Neural progenitor cell (in vitro differentiated cells): ENCODE results near the gene CYLD. TPM values are rescaled to one million over a fixed set of nuclear protein-coding genes. Genes with fewer than 3 reads are reported as not detected.

ENCODE experiments used
- DNase-seq: peaks from one replicate; pipeline ENCODE4 v3.0.0-alpha.2; 2016; ENCODE audit warnings: low spot score
- H2AFZ ChIP-seq: fragments of 200-600 bp; sonication (generic); replicated peaks from 2 replicates; pipeline ENCODE4 v1.6.1; 2016; ENCODE audit warnings: antibody characterized with exemption
- H3F3A ChIP-seq: fragments of 200-600 bp; sonication (generic); 2 replicates; pipeline ENCODE4 v1.6.1; 2016; ENCODE audit warnings: antibody characterized with exemption, low read depth
- H3K27ac ChIP-seq: fragments of 200-600 bp; sonication (generic); 2 replicates; pipeline ENCODE4 v1.5.1; 2016; ENCODE audit warnings: mild to moderate bottlenecking
- H3K27me3 ChIP-seq: fragments of 200-600 bp; sonication (generic); 2 replicates; pipeline ENCODE4 v1.6.1; 2016; ENCODE audit warnings: mild to moderate bottlenecking, moderate library complexity
- H3K36me3 ChIP-seq: fragments of 200-600 bp; sonication (generic); 2 replicates; pipeline ENCODE4 v1.5.1; 2016
- H3K4me1 ChIP-seq: fragments of 200-600 bp; sonication (generic); 2 replicates; pipeline ENCODE4 v1.6.1; 2016; ENCODE audit warnings: mixed run types
- H3K4me2 ChIP-seq: fragments of 200-600 bp; sonication (generic); 2 replicates; pipeline ENCODE4 v1.6.1; 2016
- H3K4me3 ChIP-seq: fragments of 200-600 bp; sonication (generic); 2 replicates; pipeline ENCODE4 v1.5.1; 2016
- H3K79me2 ChIP-seq: fragments of 200-600 bp; sonication (generic); 2 replicates; pipeline ENCODE4 v1.6.1; 2016; ENCODE audit warnings: low read depth
- H3K9ac ChIP-seq: fragments of 200-600 bp; sonication (generic); 2 replicates; pipeline ENCODE4 v1.6.1; 2016
- H3K9me3 ChIP-seq: fragments of 200-600 bp; sonication (generic); 2 replicates; pipeline ENCODE4 v1.5.1; 2016; ENCODE audit warnings: low read depth
- H4K20me1 ChIP-seq: fragments of 200-600 bp; sonication (generic); 2 replicates; pipeline ENCODE4 v1.6.1; 2016; ENCODE audit warnings: low read depth
- H3K27ac Mint-ChIP-seq: 3 replicates; pipeline ENCODE4 v1.8.0; 2021; ENCODE audit warnings: mixed read lengths
- H3K27me3 Mint-ChIP-seq: 2 replicates; pipeline ENCODE4 v1.8.0; 2022; ENCODE audit warnings: low read depth, mild to moderate bottlenecking, inconsistent platforms, moderate library complexity, mixed read lengths; ENCODE audit not compliant: insufficient read depth
- H3K36me3 Mint-ChIP-seq: 3 replicates; pipeline ENCODE4 v1.8.0; 2021; ENCODE audit warnings: mixed read lengths
- H3K4me1 Mint-ChIP-seq: 3 replicates; pipeline ENCODE4 v1.8.0; 2021; ENCODE audit warnings: mixed read lengths
- H3K4me3 Mint-ChIP-seq: 3 replicates; pipeline ENCODE4 v1.8.0; 2021; ENCODE audit warnings: mild to moderate bottlenecking, moderate library complexity, mixed read lengths
- H3K9me3 Mint-ChIP-seq: 3 replicates; pipeline ENCODE4 v1.8.0; 2020; ENCODE audit warnings: mixed read lengths
- CTCF ChIP-seq: fragments of 200-600 bp; sonication (generic); IDR thresholded peaks from 2 replicates; pipeline ENCODE4 v1.5.1; 2017; ENCODE audit warnings: antibody characterized with exemption, mild to moderate bottlenecking
- EZH2 ChIP-seq: fragments of 200-600 bp; sonication (generic); IDR thresholded peaks from 2 replicates; pipeline ENCODE4 v1.6.1; 2017; ENCODE audit warnings: antibody characterized with exemption, mild to moderate bottlenecking, moderate library complexity
- EZH2phosphoT487 ChIP-seq: fragments of 200-600 bp; sonication (generic); IDR thresholded peaks from 2 replicates; pipeline ENCODE4 v1.6.1; 2017; ENCODE audit warnings: antibody characterized with exemption
- total RNA-seq: library from RNA; depleted of rRNA; stranded (reverse); fragments of >200 nt; gene quantifications from 2 replicates; pipeline ENCODE4 v1.2.3, GENCODE V29; 2015; ENCODE audit warnings: low replicate concordance

CYLD gene
- total RNA-seq, 1 donor from 2014 or later, result 22.0 TPM

GRCh38 chr16:50776037-50776436 lies 34.2 kb downstream of the CYLD start:
- Histone ChIP-seq H3K27me3 (no peaks in the 10 kb centered on the region), H4K20me1 (no peaks in the 10 kb centered on the region), H3K4me3 (no peak overlapping the region), H3K27ac (no peak overlapping the region), H3K9ac (no peak overlapping the region), H3K9me3 (no peaks in the 10 kb centered on the region), H3K36me3 (no peaks in the 10 kb centered on the region), H2AFZ (no peak overlapping the region), H3F3A (no peaks in the 10 kb centered on the region), H3K4me2 (no peak overlapping the region), H3K79me2 (no peaks in the 10 kb centered on the region), H3K4me1 (no peaks in the 10 kb centered on the region)
- H3K4me1 Mint-ChIP-seq, result peaks cover 5% of the 10 kb centered on the region
- TF ChIP-seq CTCF, result no peak
- no peak for TF ChIP-seq EZH2phosphoT487
- no peak for TF ChIP-seq EZH2
- H3K27me3 Mint-ChIP-seq, result no peaks in the 10 kb centered on the region
- no peak overlapping the region for H3K4me3 Mint-ChIP-seq
- no peaks in the 10 kb centered on the region for H3K9me3 Mint-ChIP-seq
- peaks cover 6% of the 10 kb centered on the region for H3K36me3 Mint-ChIP-seq
- DNase-seq, result no peak
- H3K27ac Mint-ChIP-seq, result no peak overlapping the region

- Mint-ChIP-seq H3K27ac (no peak overlapping the region), H3K4me3 (no peak overlapping the region), H3K36me3 (peaks cover 10% of the 10 kb centered on the region), H3K27me3 (no peaks in the 10 kb centered on the region), H3K9me3 (no peaks in the 10 kb centered on the region), H3K4me1 (no peaks in the 10 kb centered on the region)
- H3K36me3 ChIP-seq, result no peaks in the 10 kb centered on the region
- no peak overlapping the region for H3K9ac ChIP-seq
- H3K4me2 ChIP-seq, result no peak overlapping the region
- H3F3A ChIP-seq, result no peaks in the 10 kb centered on the region
- H3K27me3 ChIP-seq, result no peaks in the 10 kb centered on the region
- DNase-seq, result no peak
- H3K4me1 ChIP-seq, result no peaks in the 10 kb centered on the region
- no peaks in the 10 kb centered on the region for H3K9me3 ChIP-seq
- H2AFZ ChIP-seq, result no peak overlapping the region
- H3K27ac ChIP-seq, result no peak overlapping the region
- H3K4me3 ChIP-seq, result no peak overlapping the region
- H3K79me2 ChIP-seq, result no peaks in the 10 kb centered on the region
- no peaks in the 10 kb centered on the region for H4K20me1 ChIP-seq
- TF ChIP-seq EZH2phosphoT487 (no peak), CTCF (no peak), EZH2 (no peak)
Observed at GRCh38 chr16:50778284-50779163, 36.6 kb downstream of the CYLD start.

GRCh38 chr16:50781043-50781442 lies 39.2 kb downstream of the CYLD start:
- H3K9ac ChIP-seq, result no peak overlapping the region
- no peaks in the 10 kb centered on the region for H3K79me2 ChIP-seq
- Mint-ChIP-seq H3K4me3 (no peak overlapping the region), H3K4me1 (no peaks in the 10 kb centered on the region), H3K9me3 (no peaks in the 10 kb centered on the region), H3K27ac (no peak overlapping the region), H3K36me3 (peaks cover 13% of the 10 kb centered on the region), H3K27me3 (no peaks in the 10 kb centered on the region)
- no peaks in the 10 kb centered on the region for H3K36me3 ChIP-seq
- no peak overlapping the region for H2AFZ ChIP-seq
- peak; percentile 63 for DNase-seq
- H3K4me1 ChIP-seq, result no peaks in the 10 kb centered on the region
- H3K4me3 ChIP-seq, result no peak overlapping the region
- H3K27me3 ChIP-seq, result no peaks in the 10 kb centered on the region
- TF ChIP-seq CTCF (peak; percentile 64), EZH2phosphoT487 (no peak)
- no peak overlapping the region for H3K4me2 ChIP-seq
- H4K20me1 ChIP-seq, result no peaks in the 10 kb centered on the region
- no peaks in the 10 kb centered on the region for H3F3A ChIP-seq
- H3K9me3 ChIP-seq, result no peaks in the 10 kb centered on the region
- no peak overlapping the region for H3K27ac ChIP-seq
